Nephron progenitor cell (in vitro differentiated cells): ENCODE results near the gene TNFRSF14.

Experiments used
- DNase-seq: peaks from one replicate; pipeline ENCODE4 v3.0.0; 2021
- H3K27ac Mint-ChIP-seq: 2 replicates; pipeline ENCODE4 v1.8.0; 2021; ENCODE audit warnings: mild to moderate bottlenecking, moderate library complexity, mixed read lengths
- H3K27me3 Mint-ChIP-seq: 2 replicates; pipeline ENCODE4 v1.8.0; 2021; ENCODE audit warnings: mild to moderate bottlenecking, low read depth, mixed read lengths; ENCODE audit not compliant: poor library complexity
- H3K36me3 Mint-ChIP-seq: 2 replicates; pipeline ENCODE4 v1.8.0; 2021; ENCODE audit warnings: low read depth, mixed read lengths
- H3K4me1 Mint-ChIP-seq: 2 replicates; pipeline ENCODE4 v1.8.0; 2021; ENCODE audit warnings: mixed read lengths
- H3K4me3 Mint-ChIP-seq: 2 replicates; pipeline ENCODE4 v1.8.0; 2021; ENCODE audit warnings: mild to moderate bottlenecking, moderate library complexity, mixed read lengths
- H3K9me3 Mint-ChIP-seq: 2 replicates; pipeline ENCODE4 v1.8.0; 2021; ENCODE audit warnings: mild to moderate bottlenecking, moderate library complexity, mixed read lengths
- CTCF ChIP-seq: fragments of 200-600 bp; sonication (generic); IDR thresholded peaks from 2 replicates; pipeline ENCODE4 v1.5.0; 2021; ENCODE audit warnings: antibody characterized with exemption

TNFRSF14 gene

GRCh38 chr1:2558420-2558819, 2.2 kb downstream of the TNFRSF14 start:
- TF ChIP-seq CTCF = no peak
- Mint-ChIP-seq H3K27me3 (peaks cover 14% of the 10 kb centered on the region), H3K9me3 (no peaks in the 10 kb centered on the region), H3K4me3 (no peak overlapping the region), H3K36me3 (no peaks in the 10 kb centered on the region), H3K27ac (no peak overlapping the region), H3K4me1 (peaks cover 28% of the 10 kb centered on the region)
- no peak for DNase-seq

GRCh38 chr1:2558861-2559260, 2.7 kb downstream of the TNFRSF14 start:
- no peaks in the 10 kb centered on the region for H3K36me3 Mint-ChIP-seq
- TF ChIP-seq CTCF = no peak
- H3K27ac Mint-ChIP-seq = no peak overlapping the region
- no peak for DNase-seq
- no peaks in the 10 kb centered on the region for H3K9me3 Mint-ChIP-seq
- peaks cover 28% of the 10 kb centered on the region for H3K4me1 Mint-ChIP-seq
- no peak overlapping the region for H3K4me3 Mint-ChIP-seq
- peaks cover 12% of the 10 kb centered on the region for H3K27me3 Mint-ChIP-seq

- DNase-seq = no peak
- no peak overlapping the region for H3K27ac Mint-ChIP-seq
- no peaks in the 10 kb centered on the region for H3K36me3 Mint-ChIP-seq
- TF ChIP-seq CTCF = no peak
- peaks cover 25% of the 10 kb centered on the region for H3K4me1 Mint-ChIP-seq
- peaks cover 5% of the 10 kb centered on the region for H3K27me3 Mint-ChIP-seq
- H3K9me3 Mint-ChIP-seq = no peaks in the 10 kb centered on the region
- H3K4me3 Mint-ChIP-seq = no peak overlapping the region
Measured at GRCh38 chr1:2559509-2560298, 3.5 kb downstream of the TNFRSF14 start.

GRCh38 chr1:2560299-2561073, 4.3 kb downstream of the TNFRSF14 start:
- no peak for TF ChIP-seq CTCF
- peaks cover 33% of the 10 kb centered on the region for H3K4me1 Mint-ChIP-seq
- peaks cover 4% of the 10 kb centered on the region for H3K27me3 Mint-ChIP-seq
- DNase-seq = no peak
- no peak overlapping the region for H3K27ac Mint-ChIP-seq
- no peaks in the 10 kb centered on the region for H3K9me3 Mint-ChIP-seq
- H3K36me3 Mint-ChIP-seq = no peaks in the 10 kb centered on the region
- H3K4me3 Mint-ChIP-seq = no peak overlapping the region

- no peak overlapping the region for H3K27ac Mint-ChIP-seq
- peaks cover 34% of the 10 kb centered on the region for H3K4me1 Mint-ChIP-seq
- H3K27me3 Mint-ChIP-seq = peaks cover 7% of the 10 kb centered on the region
Measured at GRCh38 chr1:2561446-2561845, 5.3 kb downstream of the TNFRSF14 start.

More at GRCh38 chr1:2561446-2561845, 5.3 kb downstream of the TNFRSF14 start:
- TF ChIP-seq CTCF = no peak
- Mint-ChIP-seq H3K36me3 (no peaks in the 10 kb centered on the region), H3K4me3 (no peak overlapping the region), H3K9me3 (no peaks in the 10 kb centered on the region)
- DNase-seq = no peak
